WTC11 (cell line): ENCODE data around the gene CFAP99. TPM values are rescaled to one million over a fixed set of nuclear protein-coding genes. Genes with fewer than 3 reads are reported as not detected.

ENCODE experiments used
- ATAC-seq: fragments of 200-7000 bp; cut with Tn5 transposase; 2 replicates; pipeline ENCODE4 v1.10.0; 2021; ENCODE audit warnings: mild to moderate bottlenecking, moderate library complexity
- CTCF ChIA-PET: fragments of 300-600 bp; sonication (Branson Sonifier 250); formaldehyde crosslinking; loops from one replicate; lab custom pipeline; 2021; ENCODE audit warnings: antibody characterized with exemption; lab: Charles Lee
- POLR2A ChIA-PET: fragments of 350-600 bp; sonication (Branson Sonifier 250); formaldehyde crosslinking; loops from one replicate; lab custom pipeline; 2021; ENCODE audit warnings: antibody characterized with exemption; lab: Charles Lee
- DNase-seq: peaks from one replicate; pipeline ENCODE4 v3.0.0; 2021; ENCODE audit warnings: low spot score
- H3K27ac Mint-ChIP-seq: 2 replicates; pipeline ENCODE4 v1.8.0; 2021; ENCODE audit warnings: mixed read lengths
- H3K27me3 Mint-ChIP-seq: 2 replicates; pipeline ENCODE4 v1.8.0; 2021; ENCODE audit warnings: low read depth, mild to moderate bottlenecking, moderate library complexity, mixed read lengths
- H3K36me3 Mint-ChIP-seq: 2 replicates; pipeline ENCODE4 v1.8.0; 2021; ENCODE audit warnings: mixed read lengths
- H3K4me1 Mint-ChIP-seq: 2 replicates; pipeline ENCODE4 v1.8.0; 2022; ENCODE audit warnings: mixed read lengths
- H3K4me3 Mint-ChIP-seq: 2 replicates; pipeline ENCODE4 v1.8.0; 2021; ENCODE audit warnings: mild to moderate bottlenecking, moderate library complexity, mixed read lengths
- H3K9me3 Mint-ChIP-seq: 2 replicates; pipeline ENCODE4 v1.8.0; 2021; ENCODE audit warnings: mixed read lengths
- ATF6 ChIP-seq: sonication (generic); formaldehyde crosslinking; IDR thresholded peaks from 2 replicates; pipeline ENCODE4 v1.8.1; 2023; ENCODE audit warnings: mild to moderate bottlenecking, missing genetic modification reagents
- CREB1 ChIP-seq: sonication (generic); formaldehyde crosslinking; IDR thresholded peaks from 2 replicates; pipeline ENCODE4 v1.8.0; 2023; ENCODE audit warnings: mild to moderate bottlenecking, missing genetic modification reagents
- CREM ChIP-seq: sonication (generic); formaldehyde crosslinking; IDR thresholded peaks from 2 replicates; pipeline ENCODE4 v1.8.1; 2022; ENCODE audit warnings: mild to moderate bottlenecking, missing genetic modification reagents, moderate library complexity
- FOXP4 ChIP-seq: sonication (generic); formaldehyde crosslinking; IDR thresholded peaks from 2 replicates; pipeline ENCODE4 v1.8.0; 2022; ENCODE audit warnings: mild to moderate bottlenecking, missing genetic modification reagents
- HMGXB4 ChIP-seq: sonication (generic); formaldehyde crosslinking; IDR thresholded peaks from 2 replicates; pipeline ENCODE4 v1.8.1; 2023; ENCODE audit warnings: mild to moderate bottlenecking, moderate library complexity, missing genetic modification reagents
- JAZF1 ChIP-seq: fragments of 250-450 bp; sonication (Bioruptor Pico); IDR thresholded peaks from 2 replicates; pipeline ENCODE4 v1.9.0; 2021; ENCODE audit warnings: moderate library complexity, mild to moderate bottlenecking, inconsistent platforms
- JUN ChIP-seq: sonication (generic); formaldehyde crosslinking; IDR thresholded peaks from 2 replicates; pipeline ENCODE4 v1.8.0; 2023; ENCODE audit warnings: mild to moderate bottlenecking, missing genetic modification reagents
- MAX ChIP-seq: sonication (generic); formaldehyde crosslinking; IDR thresholded peaks from 2 replicates; pipeline ENCODE4 v1.8.0; 2022; ENCODE audit warnings: mild to moderate bottlenecking, missing genetic modification reagents
- MXD4 ChIP-seq: fragments of 250-450 bp; sonication (Bioruptor Pico); IDR thresholded peaks from 2 replicates; pipeline ENCODE4 v1.8.0; 2021; ENCODE audit warnings: mild to moderate bottlenecking, moderate library complexity, borderline replicate concordance
- NFATC4 ChIP-seq: fragments of 250-450 bp; sonication (Bioruptor Pico); IDR thresholded peaks from 2 replicates; pipeline ENCODE4 v1.9.0; 2021; ENCODE audit warnings: mild to moderate bottlenecking
- NFYB ChIP-seq: sonication (generic); formaldehyde crosslinking; conservative IDR thresholded peaks from 2 replicates; pipeline ENCODE4 v1.8.0; 2022; ENCODE audit warnings: low read depth, missing genetic modification reagents
- NR1H2 ChIP-seq: sonication (generic); formaldehyde crosslinking; IDR thresholded peaks from 2 replicates; pipeline ENCODE4 v1.9.0; 2021; ENCODE audit warnings: mild to moderate bottlenecking, moderate library complexity, missing genetic modification reagents
- RELA ChIP-seq: sonication (generic); formaldehyde crosslinking; IDR thresholded peaks from 2 replicates; pipeline ENCODE4 v1.8.1; 2022; ENCODE audit warnings: missing genetic modification reagents, mild to moderate bottlenecking, borderline replicate concordance
- SP1 ChIP-seq: sonication (generic); formaldehyde crosslinking; conservative IDR thresholded peaks from 2 replicates; pipeline ENCODE4 v1.8.1; 2022; ENCODE audit warnings: missing genetic modification reagents
- TEAD1 ChIP-seq: sonication (generic); formaldehyde crosslinking; IDR thresholded peaks from 2 replicates; pipeline ENCODE4 v1.8.0; 2022; ENCODE audit warnings: mild to moderate bottlenecking, missing genetic modification reagents
- TEAD4 ChIP-seq: sonication (generic); formaldehyde crosslinking; IDR thresholded peaks from 2 replicates; pipeline ENCODE4 v1.8.0; 2022; ENCODE audit warnings: mild to moderate bottlenecking, missing genetic modification reagents
- ZNF138 ChIP-seq: sonication (generic); formaldehyde crosslinking; conservative IDR thresholded peaks from 2 replicates; pipeline ENCODE4 v1.8.1; 2022; ENCODE audit warnings: mild to moderate bottlenecking, moderate library complexity, missing genetic modification reagents
- ZNF281 ChIP-seq: sonication (generic); formaldehyde crosslinking; IDR thresholded peaks from 2 replicates; pipeline ENCODE4 v1.8.0; 2023; ENCODE audit warnings: mild to moderate bottlenecking, missing genetic modification reagents
- ZNF317 ChIP-seq: sonication (generic); formaldehyde crosslinking; IDR thresholded peaks from 2 replicates; pipeline ENCODE4 v1.8.1; 2023; ENCODE audit warnings: low read depth, mild to moderate bottlenecking, moderate library complexity, missing genetic modification reagents, borderline replicate concordance
- ZNF416 ChIP-seq: fragments of 250-450 bp; sonication (Bioruptor Pico); IDR thresholded peaks from 2 replicates; pipeline ENCODE4 v1.9.0; 2021; ENCODE audit warnings: mild to moderate bottlenecking, inconsistent platforms
- total RNA-seq: library from RNA; stranded (reverse); gene quantifications from 3 replicates; pipeline ENCODE4 v1.2.3, GENCODE V29; 2021
- TF ChIP-seq, protein P1 (sequence below): fragments of 250-450 bp; sonication (Bioruptor Pico); IDR thresholded peaks from 2 replicates; pipeline ENCODE4 v1.9.0; 2021; ENCODE audit warnings: moderate library complexity, mild to moderate bottlenecking, inconsistent platforms, borderline replicate concordance
- TF ChIP-seq, protein P2 (sequence below): sonication (generic); formaldehyde crosslinking; IDR thresholded peaks from 2 replicates; pipeline ENCODE4 v1.8.1; 2023; ENCODE audit warnings: mild to moderate bottlenecking, missing genetic modification reagents

The CFAP99 gene
- total RNA-seq, 1 experiment from 2014 or later = not detected

DNA sequence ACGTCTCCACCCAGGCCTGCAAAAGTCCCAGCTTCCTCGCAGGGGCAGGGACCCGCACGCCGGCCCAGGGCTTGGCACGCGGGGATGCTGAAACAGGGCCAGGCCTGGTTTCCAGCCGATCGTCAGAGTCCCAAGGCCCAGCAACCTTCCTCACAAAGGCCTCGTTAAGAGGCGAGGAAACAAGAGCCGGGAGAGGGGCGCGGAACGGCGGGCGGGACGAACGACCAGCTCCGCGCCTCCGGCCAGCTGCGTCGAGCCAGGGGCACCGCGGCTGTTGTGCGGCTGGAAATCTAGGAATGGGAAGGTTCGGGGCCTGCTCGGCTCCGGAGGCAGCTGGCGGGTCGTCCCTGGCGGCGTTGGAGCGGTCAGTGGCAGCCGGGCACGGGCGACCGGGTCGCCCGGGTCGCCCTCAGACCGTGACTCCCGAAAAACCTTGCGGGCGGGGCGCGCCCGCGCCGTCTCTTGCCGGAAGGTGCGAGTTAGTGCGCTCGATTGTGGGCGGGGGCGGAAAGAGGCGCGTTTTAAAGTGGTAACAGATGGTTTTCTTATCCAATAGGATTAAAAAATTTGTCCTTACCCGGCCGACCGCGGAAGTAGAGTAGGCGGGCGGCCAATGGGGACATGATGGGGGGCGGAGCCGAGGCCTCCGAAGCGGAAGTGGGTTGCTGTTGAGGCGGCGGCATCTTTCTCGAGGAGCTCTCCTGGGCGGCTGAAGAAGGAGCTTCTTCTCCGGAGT, 49.9 kb downstream of the CFAP99 start, which contains the start of gene RNF4 (continued):
- TF ChIP-seq HMGXB4 (CRISPR knock-in tag) = no peak
- 0 out of 2 replicates have a peak, but pooled peaks have one; percentile 36 for TF ChIP-seq NR1H2 (CRISPR knock-in tag)
- TF ChIP-seq FOXP4 (CRISPR knock-in tag) = 0 out of 2 replicates have a peak, but pooled peaks have one; percentile 63
- peak; percentile 56; the same call in 1 of the 2 replicates for TF ChIP-seq RELA (CRISPR knock-in tag)
- TF ChIP-seq NFYB (CRISPR knock-in tag) = peak; percentile 84
- no peak; the same call in none of the 2 replicates for TF ChIP-seq MAX (CRISPR knock-in tag)
- TF ChIP-seq CREM (CRISPR knock-in tag) = 0 out of 2 replicates have a peak, but pooled peaks have one; percentile 57
- no peak for TF ChIP-seq ZNF317 (CRISPR knock-in tag)

- Mint-ChIP-seq H3K9me3 (no peaks in the 10 kb centered on the region), H3K4me3 (peak overlapping the region; percentile 99), H3K36me3 (peaks cover 31% of the 10 kb centered on the region), H3K27ac (peak overlapping the region; percentile 89), H3K27me3 (no peaks in the 10 kb centered on the region), H3K4me1 (peaks cover 31% of the 10 kb centered on the region)
- CTCF ChIA-PET = interaction anchor here (0.6 to 3.2 kb wide), 11 partner anchors 22 to 575 kb away, joined by 3 to 28 read pairs (median 4); partner anchors contain the start of genes CFAP99, TNIP2 and ZFYVE28
- peak; percentile 58 for DNase-seq
- POLR2A ChIA-PET = interaction anchor here (0.6 to 2.0 kb wide), 8 partner anchors 9 to 276 kb away, joined by 3 to 9 read pairs (median 3); partner anchors contain the start of gene FAM193A
- peak; percentile 38 for ATAC-seq
- TF ChIP-seq CREB1 (CRISPR knock-in tag) = no peak
- TF ChIP-seq MXD4 (CRISPR knock-in tag) = no peak
- TF ChIP-seq ZNF416 (CRISPR knock-in tag) = no peak
- TF ChIP-seq JAZF1 (CRISPR knock-in tag) = no peak
- TF ChIP-seq TEAD4 (CRISPR knock-in tag) = no peak
- TF ChIP-seq RELA (CRISPR knock-in tag) = 0 out of 2 replicates have a peak, but pooled peaks have one; percentile 20
- no peak for TF ChIP-seq JUN (CRISPR knock-in tag)
- no peak for TF ChIP-seq ZNF138 (CRISPR knock-in tag)
- no peak for TF ChIP-seq ATF6 (CRISPR knock-in tag)
- no peak; the same call in 1 of the 2 replicates for TF ChIP-seq SP1
- TF ChIP-seq TEAD1 (CRISPR knock-in tag) = no peak; the same call in 1 of the 2 replicates
- no peak for TF ChIP-seq NFATC4
- TF ChIP-seq, protein P1, sequence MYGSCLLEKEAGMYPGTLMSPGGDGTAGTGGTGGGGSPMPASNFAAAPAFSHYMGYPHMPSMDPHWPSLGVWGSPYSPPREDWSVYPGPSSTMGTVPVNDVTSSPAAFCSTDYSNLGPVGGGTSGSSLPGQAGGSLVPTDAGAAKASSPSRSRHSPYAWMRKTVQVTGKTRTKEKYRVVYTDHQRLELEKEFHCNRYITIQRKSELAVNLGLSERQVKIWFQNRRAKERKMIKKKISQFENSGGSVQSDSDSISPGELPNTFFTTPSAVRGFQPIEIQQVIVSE (CRISPR knock-in tag) = no peak
- peak; percentile 49; the same call in 1 of the 2 replicates for TF ChIP-seq CREM (CRISPR knock-in tag)
- TF ChIP-seq ZNF281 (CRISPR knock-in tag) = no peak
- TF ChIP-seq, protein P2, sequence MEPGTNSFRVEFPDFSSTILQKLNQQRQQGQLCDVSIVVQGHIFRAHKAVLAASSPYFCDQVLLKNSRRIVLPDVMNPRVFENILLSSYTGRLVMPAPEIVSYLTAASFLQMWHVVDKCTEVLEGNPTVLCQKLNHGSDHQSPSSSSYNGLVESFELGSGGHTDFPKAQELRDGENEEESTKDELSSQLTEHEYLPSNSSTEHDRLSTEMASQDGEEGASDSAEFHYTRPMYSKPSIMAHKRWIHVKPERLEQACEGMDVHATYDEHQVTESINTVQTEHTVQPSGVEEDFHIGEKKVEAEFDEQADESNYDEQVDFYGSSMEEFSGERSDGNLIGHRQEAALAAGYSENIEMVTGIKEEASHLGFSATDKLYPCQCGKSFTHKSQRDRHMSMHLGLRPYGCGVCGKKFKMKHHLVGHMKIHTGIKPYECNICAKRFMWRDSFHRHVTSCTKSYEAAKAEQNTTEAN (CRISPR knock-in tag) = no peak
Observed at GRCh38 chr4:2469192-2469984, 50.6 kb downstream of the CFAP99 start.
